Measurements from ENCODE around the gene SEMA7A.

Gene SEMA7A

GRCh38 chr15:74387141-74387541 is 46.6 kb downstream of the SEMA7A start:
- DNase-seq (ENCODE audit: low read depth in 2 of 2) = no peak

- no peak for DNase-seq (ENCODE audit: low read depth in 2 of 2)
Measured at GRCh38 chr15:74386496-74387140, 47.1 kb downstream of the SEMA7A start.

- DNase-seq (ENCODE audit: low read depth in 2 of 2) = no peak
Measured at GRCh38 chr15:74385733-74386132, 48.0 kb downstream of the SEMA7A start.

GRCh38 chr15:74384881-74385643 is 48.7 kb downstream of the SEMA7A start:
- DNase-seq (ENCODE audit: low read depth in 2 of 2) = peak in 1 of 2 donors; percentile 59

- no peak for DNase-seq (ENCODE audit: low read depth in 2 of 2)
Measured at GRCh38 chr15:74384566-74384880, 49.2 kb downstream of the SEMA7A start.

GRCh38 chr15:74383695-74384565 is 49.8 kb downstream of the SEMA7A start:
- peak; percentile 70 to 74 for DNase-seq (ENCODE audit: low read depth in 2 of 2)

GRCh38 chr15:74383286-74383685 is 50.5 kb downstream of the SEMA7A start:
- DNase-seq (ENCODE audit: low read depth in 2 of 2) = no peak

GRCh38 chr15:74382004-74382816 is 51.5 kb downstream of the SEMA7A start:
- DNase-seq (ENCODE audit: low read depth in 2 of 2) = no peak

GRCh38 chr15:74381481-74381880 is 52.3 kb downstream of the SEMA7A start:
- DNase-seq (ENCODE audit: low read depth in 2 of 2) = no peak

- DNase-seq (ENCODE audit: low read depth in 2 of 2) = no peak
Measured at GRCh38 chr15:74381190-74381453, 52.6 kb downstream of the SEMA7A start.

- DNase-seq (ENCODE audit: low read depth in 2 of 2) = no peak
Measured at GRCh38 chr15:74380361-74381189, 53.2 kb downstream of the SEMA7A start.

- DNase-seq (ENCODE audit: low read depth in 2 of 2) = peak in 1 of 2 donors; percentile 66
Measured at GRCh38 chr15:74378848-74379247, 54.9 kb downstream of the SEMA7A start.

- no peak for DNase-seq (ENCODE audit: low read depth in 2 of 2)
Measured at GRCh38 chr15:74377831-74378766, 55.7 kb downstream of the SEMA7A start.

GRCh38 chr15:74376825-74377581 is 56.8 kb downstream of the SEMA7A start:
- no peak for DNase-seq (ENCODE audit: low read depth in 2 of 2)

- no peak for DNase-seq (ENCODE audit: low read depth in 2 of 2)
Measured at GRCh38 chr15:74376226-74376625, 57.5 kb downstream of the SEMA7A start.

GRCh38 chr15:74375303-74375693 is 58.5 kb downstream of the SEMA7A start:
- peak; percentile 70 to 73 for DNase-seq (ENCODE audit: low read depth in 2 of 2)

- no peak for DNase-seq (ENCODE audit: low read depth in 2 of 2)
Measured at GRCh38 chr15:74374648-74375302, 59.0 kb downstream of the SEMA7A start.
